Right atrium auricular region (tissue), 2 donors: ENCODE measurements around the gene RNF130. TPM values are rescaled to one million over a fixed set of nuclear protein-coding genes. Genes with fewer than 3 reads are reported as not detected.
"Not testable (repeated sequence)": the region's sequence is repeated elsewhere in the genome, so short reads cannot be mapped to it uniquely, and the experiment has no call there.

Experiments
- DNase-seq: peaks from one replicate; pipeline ENCODE4 v3.0.0-alpha.2; 2019; ENCODE audit warnings: low spot score
- H3K27ac ChIP-seq, 2 donors: fragments of 200-600 bp; sonication (generic); 1 replicate in 1 of 2; 2 replicates in 1 of 2; pipeline ENCODE4 v1.5.1; 2016 to 2019
- H3K27me3 ChIP-seq, 2 donors: fragments of 200-600 bp; sonication (generic); one replicate each; pipeline versions ENCODE4 v1.5.1 to v1.6.0; 2017 to 2019
- H3K36me3 ChIP-seq: fragments of 200-600 bp; sonication (generic); one replicate; pipeline ENCODE4 v1.5.1; 2016
- H3K4me1 ChIP-seq, 2 donors: fragments of 200-600 bp; sonication (generic); one replicate each; pipeline versions ENCODE4 v1.5.1 to v1.6.0; 2017 to 2019
- H3K4me3 ChIP-seq, 2 donors: fragments of 200-600 bp; sonication (generic); 1 replicate in 1 of 2; 2 replicates in 1 of 2; pipeline ENCODE4 v1.5.1; 2017 to 2019; ENCODE audit warnings: mild to moderate bottlenecking in 1 of 2, moderate library complexity in 1 of 2
- H3K9me3 ChIP-seq, 2 donors: fragments of 200-600 bp; sonication (generic); one replicate each; pipeline ENCODE4 v1.5.1; 2019
- total RNA-seq, 2 donors: library from RNA; depleted of rRNA; stranded (reverse); fragments of >200 nt; gene quantifications; one replicate each; pipeline ENCODE4 v1.1.0, GENCODE V29; 2016
- TF ChIP-seq, protein P1 (sequence below), 2 donors: fragments of 200-600 bp; sonication (generic); IDR thresholded peaks; one replicate each; pipeline ENCODE4 v1.5.1; 2019; ENCODE audit warnings: antibody characterized with exemption in 2 of 2

The RNF130 gene
- total RNA-seq, 2 donors from 2014 or later = 42.9 to 51.3 TPM

- DNase-seq = no peak
- Histone ChIP-seq H3K27me3 (no peaks in the 10 kb centered on the region), H3K36me3 (no peaks in the 10 kb centered on the region), H3K4me1 (no peaks in the 10 kb centered on the region), H3K27ac (no peak overlapping the region), H3K9me3 (peaks cover 0 to 7% of the 10 kb centered on the region in 2 donors), H3K4me3 (no peak overlapping the region)
- TF ChIP-seq, protein P1, sequence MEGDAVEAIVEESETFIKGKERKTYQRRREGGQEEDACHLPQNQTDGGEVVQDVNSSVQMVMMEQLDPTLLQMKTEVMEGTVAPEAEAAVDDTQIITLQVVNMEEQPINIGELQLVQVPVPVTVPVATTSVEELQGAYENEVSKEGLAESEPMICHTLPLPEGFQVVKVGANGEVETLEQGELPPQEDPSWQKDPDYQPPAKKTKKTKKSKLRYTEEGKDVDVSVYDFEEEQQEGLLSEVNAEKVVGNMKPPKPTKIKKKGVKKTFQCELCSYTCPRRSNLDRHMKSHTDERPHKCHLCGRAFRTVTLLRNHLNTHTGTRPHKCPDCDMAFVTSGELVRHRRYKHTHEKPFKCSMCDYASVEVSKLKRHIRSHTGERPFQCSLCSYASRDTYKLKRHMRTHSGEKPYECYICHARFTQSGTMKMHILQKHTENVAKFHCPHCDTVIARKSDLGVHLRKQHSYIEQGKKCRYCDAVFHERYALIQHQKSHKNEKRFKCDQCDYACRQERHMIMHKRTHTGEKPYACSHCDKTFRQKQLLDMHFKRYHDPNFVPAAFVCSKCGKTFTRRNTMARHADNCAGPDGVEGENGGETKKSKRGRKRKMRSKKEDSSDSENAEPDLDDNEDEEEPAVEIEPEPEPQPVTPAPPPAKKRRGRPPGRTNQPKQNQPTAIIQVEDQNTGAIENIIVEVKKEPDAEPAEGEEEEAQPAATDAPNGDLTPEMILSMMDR (IDR thresholded peaks at IDR 0.05) = no peak
Observed at GRCh38 chr5:180001136-180001535, 70.4 kb downstream of the RNF130 start.

DNA sequence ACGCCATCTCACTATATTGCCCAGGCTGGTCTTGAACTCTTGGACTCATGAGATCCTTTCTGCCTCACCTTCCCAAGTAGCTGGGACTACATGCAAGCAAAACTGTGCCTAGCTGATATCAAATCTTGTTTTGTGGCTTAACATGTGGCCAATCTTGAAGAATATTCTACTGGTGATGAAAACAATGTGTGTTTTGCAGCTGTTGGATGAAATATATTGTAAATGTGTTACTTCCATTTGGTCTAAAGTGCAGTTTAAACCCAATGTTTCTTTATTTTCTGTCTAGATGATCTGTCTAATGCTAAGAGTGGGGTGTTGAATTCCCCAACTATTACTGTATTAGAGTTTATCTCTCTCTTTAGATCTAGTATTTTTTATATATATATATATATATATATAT lies 73.1 kb downstream of the RNF130 start:
- TF ChIP-seq, protein P1 (IDR thresholded peaks at IDR 0.05) = no peak
- H3K4me3 ChIP-seq = no peak overlapping the region

DNA sequence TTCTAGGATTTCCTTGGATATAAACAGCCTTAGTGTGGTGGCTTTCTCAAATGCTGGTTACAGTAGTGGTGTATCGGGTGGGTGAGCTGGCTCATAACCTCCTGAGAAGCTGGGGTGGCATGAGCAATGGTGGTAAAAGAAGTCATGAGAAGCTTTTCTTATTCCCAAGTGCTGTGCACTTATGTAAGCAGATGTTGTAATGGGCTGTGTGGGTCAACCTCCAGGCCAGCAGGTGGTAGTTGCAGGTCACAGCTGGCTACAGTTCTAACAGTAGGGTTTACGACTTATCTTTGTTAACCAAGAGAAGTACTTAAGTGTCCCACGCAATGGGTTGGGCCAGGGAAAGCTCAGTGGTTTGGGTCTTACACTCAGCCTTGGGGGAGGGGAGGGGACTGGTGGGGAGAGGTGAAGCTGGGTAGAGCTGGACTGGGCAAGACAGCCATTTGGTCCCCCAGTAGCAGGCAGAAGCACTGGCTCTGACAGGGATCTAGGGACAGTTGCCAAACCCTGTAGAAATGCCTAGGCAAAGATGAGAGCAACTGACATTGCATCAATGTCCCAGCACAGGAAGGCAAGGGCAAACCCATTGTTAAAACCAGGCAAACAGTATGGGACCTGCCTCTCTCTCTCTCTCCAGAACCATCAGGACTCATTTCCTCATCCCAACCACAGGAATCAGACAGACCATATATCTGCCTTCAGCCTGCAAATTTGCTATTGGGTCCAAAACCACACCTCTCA lies 76.8 kb downstream of the RNF130 start:
- TF ChIP-seq, protein P1 (IDR thresholded peaks at IDR 0.05) = no peak
- no peaks in the 10 kb centered on the region for H3K36me3 ChIP-seq
- H3K27me3 ChIP-seq = no peaks in the 10 kb centered on the region
- no peak overlapping the region for H3K4me3 ChIP-seq
- DNase-seq = no peak
- H3K27ac ChIP-seq = no peak overlapping the region
- no peaks in the 10 kb centered on the region for H3K4me1 ChIP-seq
- peaks cover 0 to 16% of the 10 kb centered on the region in 2 donors for H3K9me3 ChIP-seq

More for the DNA sequence above, 73.1 kb downstream of the RNF130 start:
- Histone ChIP-seq H3K4me1 (no peaks in the 10 kb centered on the region), H3K27me3 (no peaks in the 10 kb centered on the region), H3K9me3 (peaks cover 0 to 16% of the 10 kb centered on the region in 2 donors), H3K36me3 (no peaks in the 10 kb centered on the region), H3K27ac (no peak overlapping the region)
- no peak for DNase-seq

GRCh38 chr5:179992855-179993254 lies 78.7 kb downstream of the RNF130 start:
- not testable (repeated sequence) for H3K36me3 ChIP-seq, H3K27ac ChIP-seq, H3K27me3 ChIP-seq, DNase-seq, H3K4me3 ChIP-seq, H3K4me1 ChIP-seq
- peaks cover 0 to 16% of the 10 kb centered on the region in 2 donors for H3K9me3 ChIP-seq

DNA sequence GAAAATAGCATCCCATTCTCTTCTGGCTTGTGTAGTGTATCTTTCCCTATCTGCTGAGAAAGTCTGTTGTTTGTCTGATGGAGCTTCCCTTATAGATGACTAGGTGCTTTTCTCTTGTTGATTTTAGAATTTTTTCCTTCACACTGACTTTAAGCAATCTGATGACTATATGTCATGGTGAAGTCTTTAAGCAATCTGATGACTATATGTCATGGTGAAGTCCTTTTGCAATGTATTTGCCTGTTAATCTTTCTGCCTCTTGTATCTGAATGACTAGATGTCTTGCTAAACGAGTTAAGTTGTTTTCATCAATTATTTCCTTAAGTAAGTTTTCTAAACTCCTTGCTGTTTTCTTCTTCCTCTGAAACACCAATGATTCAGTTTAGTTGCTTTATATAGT lies 80.5 kb downstream of the RNF130 start:
- peaks cover 0 to 8% of the 10 kb centered on the region in 2 donors for H3K9me3 ChIP-seq
- TF ChIP-seq, protein P1 (IDR thresholded peaks at IDR 0.05) = no peak
- H3K4me3 ChIP-seq = no peak overlapping the region
- H3K36me3 ChIP-seq = no peaks in the 10 kb centered on the region
- no peaks in the 10 kb centered on the region for H3K27me3 ChIP-seq
- no peaks in the 10 kb centered on the region for H3K4me1 ChIP-seq
- no peak overlapping the region for H3K27ac ChIP-seq
- no peak for DNase-seq

- H3K27me3 ChIP-seq, H3K4me1 ChIP-seq, H3K27ac ChIP-seq, H3K4me3 ChIP-seq, H3K36me3 ChIP-seq, H3K9me3 ChIP-seq, DNase-seq: not testable (repeated sequence)
Observed at GRCh38 chr5:179990525-179990924, 81.0 kb downstream of the RNF130 start.

DNA sequence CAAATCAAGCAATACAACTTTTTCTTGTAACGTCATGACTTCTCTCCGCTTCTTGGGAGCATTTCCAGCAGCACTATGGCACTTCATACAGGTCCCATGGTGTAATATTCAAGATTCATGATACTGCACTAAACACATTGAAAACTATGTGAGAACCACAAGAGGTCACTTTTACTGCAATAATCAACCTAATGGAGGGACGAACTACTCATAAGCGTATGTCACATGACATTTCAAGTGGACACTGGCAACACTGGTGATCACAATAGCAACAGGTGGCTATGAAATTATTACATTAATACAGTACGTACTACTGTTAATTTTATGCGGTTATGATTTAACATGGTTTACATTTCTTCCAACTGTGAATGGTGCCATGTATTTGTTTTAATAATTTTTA lies 85.2 kb downstream of the RNF130 start:
- Histone ChIP-seq H3K9me3 (no peaks in the 10 kb centered on the region), H3K4me1 (no peaks in the 10 kb centered on the region), H3K27ac (no peak overlapping the region), H3K36me3 (no peaks in the 10 kb centered on the region), H3K4me3 (no peak overlapping the region), H3K27me3 (no peaks in the 10 kb centered on the region)
- TF ChIP-seq, protein P1 (IDR thresholded peaks at IDR 0.05) = peak in 1 of 2 donors; percentile 51
- DNase-seq = no peak
